Measurements from ENCODE around the gene CRYGS.

CRYGS gene

GRCh38 chr3:186515125-186515524 lies 29.1 kb downstream of the CRYGS start:
- no peak overlapping the region for H2AFZ ChIP-seq (ENCODE audit: low read depth, low read length)
- TF ChIP-seq EZH2phosphoT487 (IDR thresholded peaks at IDR 0.05; ENCODE audit: low read depth): no peak
- TF ChIP-seq CTCF (IDR thresholded peaks at IDR 0.05; ENCODE audit: low read depth, low read length): no peak
- no peak overlapping the region for H3K9ac ChIP-seq (ENCODE audit: low read length)
- no peak overlapping the region for H3K27ac ChIP-seq (ENCODE audit: low read length)
- H4K20me1 ChIP-seq (ENCODE audit: insufficient read depth, low read length): no peaks in the 10 kb centered on the region
- H3K4me1 ChIP-seq (ENCODE audit: low read length): peaks cover 83% of the 10 kb centered on the region
- no peaks in the 10 kb centered on the region for H3K79me2 ChIP-seq (ENCODE audit: low read length)
- H3K36me3 ChIP-seq (replicated peaks; ENCODE audit: low read depth, low read length): no peaks in the 10 kb centered on the region
- no peaks in the 10 kb centered on the region for H3K9me3 ChIP-seq (ENCODE audit: insufficient read depth, low read length)
- no peaks in the 10 kb centered on the region for H3K27me3 ChIP-seq (ENCODE audit: low read depth, low read length)
- H3K4me3 ChIP-seq (ENCODE audit: low read length): no peak overlapping the region
- no peak overlapping the region for H3K4me2 ChIP-seq (ENCODE audit: low read length)

GRCh38 chr3:186514296-186515002 lies 29.7 kb downstream of the CRYGS start:
- no peaks in the 10 kb centered on the region for H3K27me3 ChIP-seq (ENCODE audit: low read depth, low read length)

GRCh38 chr3:186513386-186513785 lies 30.8 kb downstream of the CRYGS start:
- Histone ChIP-seq H3K79me2 (ENCODE audit: low read length) (no peaks in the 10 kb centered on the region), H3K4me2 (ENCODE audit: low read length) (peak overlapping the region; percentile 70), H3K27ac (ENCODE audit: low read length) (peak overlapping the region; percentile 96; the same call in 1 of the 2 replicates), H3K36me3 (replicated peaks; ENCODE audit: low read depth, low read length) (no peaks in the 10 kb centered on the region), H3K9ac (ENCODE audit: low read length) (peak overlapping the region; percentile 73), H3K9me3 (ENCODE audit: insufficient read depth, low read length) (no peaks in the 10 kb centered on the region), H3K27me3 (ENCODE audit: low read depth, low read length) (no peaks in the 10 kb centered on the region), H2AFZ (ENCODE audit: low read depth, low read length) (no peak overlapping the region), H4K20me1 (ENCODE audit: insufficient read depth, low read length) (no peaks in the 10 kb centered on the region), H3K4me3 (ENCODE audit: low read length) (no peak overlapping the region), H3K4me1 (ENCODE audit: low read length) (peaks cover 83% of the 10 kb centered on the region)
- no peak for TF ChIP-seq CTCF (IDR thresholded peaks at IDR 0.05; ENCODE audit: low read depth, low read length)
- no peak for TF ChIP-seq EZH2phosphoT487 (IDR thresholded peaks at IDR 0.05; ENCODE audit: low read depth)

More at GRCh38 chr3:186514296-186515002, 29.7 kb downstream of the CRYGS start:
- Histone ChIP-seq H3K36me3 (replicated peaks; ENCODE audit: low read depth, low read length) (no peaks in the 10 kb centered on the region), H3K4me1 (ENCODE audit: low read length) (peaks cover 83% of the 10 kb centered on the region), H3K4me2 (ENCODE audit: low read length) (peak overlapping the region; percentile 4; the same call in 1 of the 2 replicates), H3K9me3 (ENCODE audit: insufficient read depth, low read length) (no peaks in the 10 kb centered on the region), H2AFZ (ENCODE audit: low read depth, low read length) (no peak overlapping the region), H3K79me2 (ENCODE audit: low read length) (no peaks in the 10 kb centered on the region), H3K4me3 (ENCODE audit: low read length) (no peak overlapping the region), H3K9ac (ENCODE audit: low read length) (0 out of 2 replicates have a peak overlapping the region, but pooled peaks have one; percentile 4), H3K27ac (ENCODE audit: low read length) (0 out of 2 replicates have a peak overlapping the region, but pooled peaks have one; percentile 4), H4K20me1 (ENCODE audit: insufficient read depth, low read length) (no peaks in the 10 kb centered on the region)
- TF ChIP-seq CTCF (IDR thresholded peaks at IDR 0.05; ENCODE audit: low read depth, low read length) (peak; percentile 30), EZH2phosphoT487 (IDR thresholded peaks at IDR 0.05; ENCODE audit: low read depth) (no peak)

- peak overlapping the region; percentile 73 for H3K9ac ChIP-seq (ENCODE audit: low read length)
- H3K27me3 ChIP-seq (ENCODE audit: low read depth, low read length): no peaks in the 10 kb centered on the region
- H4K20me1 ChIP-seq (ENCODE audit: insufficient read depth, low read length): no peaks in the 10 kb centered on the region
- no peaks in the 10 kb centered on the region for H3K36me3 ChIP-seq (replicated peaks; ENCODE audit: low read depth, low read length)
- no peaks in the 10 kb centered on the region for H3K9me3 ChIP-seq (ENCODE audit: insufficient read depth, low read length)
- no peak overlapping the region for H2AFZ ChIP-seq (ENCODE audit: low read depth, low read length)
- H3K4me2 ChIP-seq (ENCODE audit: low read length): peak overlapping the region; percentile 70
- no peaks in the 10 kb centered on the region for H3K79me2 ChIP-seq (ENCODE audit: low read length)
- no peak for TF ChIP-seq CTCF (IDR thresholded peaks at IDR 0.05; ENCODE audit: low read depth, low read length)
- TF ChIP-seq EZH2phosphoT487 (IDR thresholded peaks at IDR 0.05; ENCODE audit: low read depth): no peak
- peak overlapping the region; percentile 96 for H3K27ac ChIP-seq (ENCODE audit: low read length)
- H3K4me1 ChIP-seq (ENCODE audit: low read length): peaks cover 85% of the 10 kb centered on the region
- no peak overlapping the region for H3K4me3 ChIP-seq (ENCODE audit: low read length)
Observed at GRCh38 chr3:186512570-186513302, 31.4 kb downstream of the CRYGS start.

Measured in OCI-LY3 (cell line).